H9 (cell line): ENCODE results near the gene DLD. TPM values are rescaled to one million over a fixed set of nuclear protein-coding genes. Genes with fewer than 3 reads are reported as not detected.
"Not testable (repeated sequence)": the region's sequence is repeated elsewhere in the genome, so short reads cannot be mapped to it uniquely, and the experiment has no call there.

ENCODE experiments used
- DNase-seq: peaks from one replicate; pipeline ENCODE4 v3.0.0-alpha.2; 2017
- H2AFZ ChIP-seq: one replicate; pipeline ENCODE4 v1.6.1; 2013; ENCODE audit warnings: mild to moderate bottlenecking, low read length, control low read depth, moderate library complexity
- H2AK5ac ChIP-seq: 2 replicates; pipeline ENCODE4 v1.6.1; 2013; ENCODE audit warnings: low read length, control low read depth, mixed read lengths; ENCODE audit not compliant: insufficient read length
- H2BK120ac ChIP-seq: one replicate; pipeline ENCODE4 v1.6.1; 2013; ENCODE audit warnings: low read depth, mild to moderate bottlenecking, low read length, control low read depth, inconsistent platforms; ENCODE audit not compliant: poor library complexity, severe bottlenecking
- H2BK12ac ChIP-seq: 2 replicates; pipeline ENCODE4 v1.6.1; 2013; ENCODE audit warnings: low read length, control low read depth, mixed read lengths, low read depth; ENCODE audit not compliant: insufficient read length
- H2BK15ac ChIP-seq: 2 replicates; pipeline ENCODE4 v1.6.1; 2013; ENCODE audit warnings: low read depth, low read length, control low read depth
- H2BK20ac ChIP-seq: one replicate; pipeline ENCODE4 v1.6.1; 2013; ENCODE audit warnings: low read depth, mild to moderate bottlenecking, low read length, control low read depth, inconsistent platforms; ENCODE audit not compliant: poor library complexity, severe bottlenecking
- H2BK5ac ChIP-seq: 2 replicates; pipeline ENCODE4 v1.6.1; 2013; ENCODE audit warnings: low read length, control low read depth, mixed read lengths; ENCODE audit not compliant: insufficient read length
- H3K14ac ChIP-seq: 2 replicates; pipeline ENCODE4 v1.6.1; 2013; ENCODE audit warnings: low read length, control low read depth; ENCODE audit not compliant: insufficient read depth
- H3K18ac ChIP-seq: 2 replicates; pipeline ENCODE4 v1.6.1; 2013; ENCODE audit warnings: low read depth, mild to moderate bottlenecking, mixed read lengths, low read length, control low read depth; ENCODE audit not compliant: insufficient read length
- H3K23ac ChIP-seq: 2 replicates; pipeline ENCODE4 v1.6.1; 2013; ENCODE audit warnings: low read length, control low read depth, mixed read lengths, low read depth; ENCODE audit not compliant: insufficient read length
- H3K23me2 ChIP-seq: 2 replicates; pipeline ENCODE4 v1.6.1; 2013; ENCODE audit warnings: low read depth, mild to moderate bottlenecking, mixed read lengths, low read length, control low read depth; ENCODE audit not compliant: insufficient read length, poor library complexity, severe bottlenecking
- H3K27ac ChIP-seq: 2 replicates; pipeline ENCODE4 v1.5.1; 2013; ENCODE audit warnings: low read length, control low read depth, mixed read lengths, low read depth; ENCODE audit not compliant: insufficient read length
- H3K27me3 ChIP-seq: 2 replicates; pipeline ENCODE4 v1.6.1; 2013; ENCODE audit warnings: low read length, control low read depth, inconsistent platforms; ENCODE audit not compliant: insufficient read depth
- H3K4ac ChIP-seq: 2 replicates; pipeline ENCODE4 v1.6.1; 2013; ENCODE audit warnings: low read depth, mild to moderate bottlenecking, control low read depth, inconsistent platforms, low read length, moderate library complexity
- H3K4me1 ChIP-seq: 2 replicates; pipeline ENCODE4 v1.6.1; 2013; ENCODE audit warnings: low read length, control low read depth, inconsistent platforms; ENCODE audit not compliant: insufficient read depth
- H3K4me2 ChIP-seq: 2 replicates; pipeline ENCODE4 v1.6.1; 2013; ENCODE audit warnings: low read length, control low read depth, mixed read lengths; ENCODE audit not compliant: insufficient read length, insufficient read depth
- H3K56ac ChIP-seq: 2 replicates; pipeline ENCODE4 v1.6.1; 2013; ENCODE audit warnings: low read depth, mild to moderate bottlenecking, mixed read lengths, low read length, control low read depth; ENCODE audit not compliant: insufficient read length
- H3K79me1 ChIP-seq: 2 replicates; pipeline ENCODE4 v1.6.1; 2013; ENCODE audit warnings: low read depth, mild to moderate bottlenecking, moderate library complexity, low read length, control low read depth, inconsistent platforms; ENCODE audit not compliant: insufficient read depth, poor library complexity, severe bottlenecking
- H3K79me2 ChIP-seq: 2 replicates; pipeline ENCODE4 v1.6.1; 2013; ENCODE audit warnings: low read length, control low read depth, inconsistent platforms; ENCODE audit not compliant: insufficient read depth
- H3K9ac ChIP-seq: 2 replicates; pipeline ENCODE4 v1.6.1; 2013; ENCODE audit warnings: low read length, control low read depth, mixed read lengths; ENCODE audit not compliant: insufficient read length; ENCODE audit errors: extremely low read depth
- H3K9me3 ChIP-seq: one replicate; pipeline ENCODE4 v1.6.1; 2013; ENCODE audit warnings: low read depth, low read length, inconsistent platforms; ENCODE audit not compliant: control insufficient read depth
- H3T11ph ChIP-seq: one replicate; pipeline ENCODE4 v1.6.1; 2013; ENCODE audit warnings: mild to moderate bottlenecking, low read length, control low read depth, inconsistent platforms
- H4K20me1 ChIP-seq: one replicate; pipeline ENCODE4 v1.6.1; 2013; ENCODE audit not compliant: control insufficient read depth, insufficient read length, insufficient read depth
- H4K5ac ChIP-seq: 2 replicates; pipeline ENCODE4 v1.6.1; 2013; ENCODE audit warnings: low read depth, mild to moderate bottlenecking, mixed read lengths, low read length, control low read depth; ENCODE audit not compliant: insufficient read length
- H4K8ac ChIP-seq: replicated peaks from 2 replicates; pipeline ENCODE4 v1.6.1; 2013; ENCODE audit warnings: low read length, control low read depth, mixed read lengths, low read depth; ENCODE audit not compliant: insufficient read length
- H4K91ac ChIP-seq: 2 replicates; pipeline ENCODE4 v1.6.1; 2013; ENCODE audit warnings: low read depth, mild to moderate bottlenecking, moderate library complexity, mixed read lengths, low read length, control low read depth; ENCODE audit not compliant: insufficient read length
- H3K27ac Mint-ChIP-seq, 3 experiments: 2 replicates in 2 of 3; 3 replicates in 1 of 3; pipeline ENCODE4 v1.8.0; 2020 to 2021; ENCODE audit warnings: mixed read lengths in 3 of 3, mild to moderate bottlenecking in 1 of 3, moderate library complexity in 1 of 3
- H3K27me3 Mint-ChIP-seq: 2 replicates; pipeline ENCODE4 v1.8.0; 2021; ENCODE audit warnings: low read depth, mild to moderate bottlenecking, moderate library complexity, mixed read lengths
- H3K36me3 Mint-ChIP-seq, 3 experiments: 2 replicates in 2 of 3; 3 replicates in 1 of 3; pipeline ENCODE4 v1.8.0; 2020 to 2021; ENCODE audit warnings: low read depth in 3 of 3, mixed read lengths in 3 of 3; ENCODE audit not compliant: insufficient read depth in 1 of 3
- H3K4me1 Mint-ChIP-seq, 2 experiments: 2 replicates each; pipeline ENCODE4 v1.8.0; 2020; ENCODE audit warnings: mixed read lengths in 2 of 2
- H3K4me3 Mint-ChIP-seq, 2 experiments: 2 replicates in 1 of 2; 3 replicates in 1 of 2; pipeline ENCODE4 v1.8.0; 2020 to 2021; ENCODE audit warnings: mild to moderate bottlenecking in 2 of 2, mixed read lengths in 2 of 2, moderate library complexity in 1 of 2
- H3K9me3 Mint-ChIP-seq, 2 experiments: 2 replicates in 1 of 2; 3 replicates in 1 of 2; pipeline ENCODE4 v1.8.0; 2020; ENCODE audit warnings: mild to moderate bottlenecking in 2 of 2, mixed read lengths in 2 of 2, moderate library complexity in 1 of 2
- CTCF ChIP-seq: fragments of 200-600 bp; sonication (generic); conservative IDR thresholded peaks from 3 replicates; pipeline ENCODE4 v1.8.0; 2021; ENCODE audit warnings: antibody characterized with exemption, mild to moderate bottlenecking
- WGBS: extraction: QIAGEN DNeasy Blood & Tissue Kit; methylation state at CpG from one replicate; pipeline ENCODE4 v1.1.7; 2013; ENCODE audit warnings: missing lambda C conversion rate, low lambda C conversion rate, mixed read lengths; ENCODE audit not compliant: insufficient read length; ENCODE audit errors: extremely low coverage; 5-methylcytosine and 5-hydroxymethylcytosine counted together
- total RNA-seq: library from RNA; stranded (reverse); gene quantifications from 2 replicates; pipeline ENCODE4 v1.2.1, GENCODE V29; 2021

Gene DLD
- total RNA-seq, 1 experiment from 2014 or later, result 93.7 TPM

DNA sequence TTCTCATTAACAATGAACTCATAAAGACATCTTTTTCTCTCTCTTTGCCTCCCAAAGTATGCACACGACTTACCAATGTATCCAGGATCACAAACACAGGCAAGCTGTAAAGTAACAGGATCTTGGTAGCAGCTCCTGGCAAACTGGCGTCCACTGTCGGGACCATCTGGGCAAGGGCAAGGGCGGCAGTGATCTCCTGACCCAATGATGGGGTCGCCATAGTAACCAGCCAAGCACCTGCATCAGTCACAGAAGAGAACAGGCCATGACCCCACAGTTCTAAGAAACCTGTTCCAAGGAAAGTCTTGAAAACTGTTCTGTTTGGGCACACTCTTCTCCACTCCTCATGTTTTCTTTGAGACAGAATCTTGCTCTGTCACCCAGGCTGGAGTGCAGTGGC, 64.4 kb downstream of the DLD start:
- no peaks in the 10 kb centered on the region for H3K27me3 Mint-ChIP-seq
- H3K36me3 Mint-ChIP-seq, result peaks cover 31 to 79% (median 66%) of the 10 kb centered on the region in 3 experiments
- Histone ChIP-seq H2BK15ac (no peak overlapping the region), H3K79me2 (no peaks in the 10 kb centered on the region), H2BK12ac (no peak overlapping the region), H4K91ac (no peak overlapping the region), H3T11ph (no peak overlapping the region), H3K23ac (no peak overlapping the region), H2AFZ (no peak overlapping the region), H3K27me3 (no peaks in the 10 kb centered on the region; the same call in 1 of the 2 replicates), H3K4ac (no peak overlapping the region), H3K4me2 (no peak overlapping the region), H3K9me3 (no peaks in the 10 kb centered on the region), H3K18ac (no peak overlapping the region), H2BK5ac (no peak overlapping the region), H4K8ac (no peak overlapping the region), H3K27ac (no peak overlapping the region), H3K56ac (no peak overlapping the region), H3K23me2 (no peaks in the 10 kb centered on the region), H2AK5ac (no peak overlapping the region), H2BK20ac (no peak overlapping the region), H3K14ac (no peak overlapping the region), H2BK120ac (no peak overlapping the region), H3K4me1 (peaks cover 30% of the 10 kb centered on the region), H4K20me1 (no peaks in the 10 kb centered on the region), H4K5ac (no peak overlapping the region), H3K79me1 (no peaks in the 10 kb centered on the region), H3K9ac (no peak overlapping the region)
- H3K4me1 Mint-ChIP-seq, result peaks cover 50 to 59% of the 10 kb centered on the region in 2 experiments
- peak overlapping the region in 1 of 3 experiments; percentile 60; a peak in 1 of 7 replicates for H3K27ac Mint-ChIP-seq
- H3K4me3 Mint-ChIP-seq, result no peak overlapping the region
- DNase-seq, result no peak
- no peaks in the 10 kb centered on the region for H3K9me3 Mint-ChIP-seq
- no CpG with 5 or more reads among the region's 5 CpGs for WGBS
- no peak for TF ChIP-seq CTCF

DNA sequence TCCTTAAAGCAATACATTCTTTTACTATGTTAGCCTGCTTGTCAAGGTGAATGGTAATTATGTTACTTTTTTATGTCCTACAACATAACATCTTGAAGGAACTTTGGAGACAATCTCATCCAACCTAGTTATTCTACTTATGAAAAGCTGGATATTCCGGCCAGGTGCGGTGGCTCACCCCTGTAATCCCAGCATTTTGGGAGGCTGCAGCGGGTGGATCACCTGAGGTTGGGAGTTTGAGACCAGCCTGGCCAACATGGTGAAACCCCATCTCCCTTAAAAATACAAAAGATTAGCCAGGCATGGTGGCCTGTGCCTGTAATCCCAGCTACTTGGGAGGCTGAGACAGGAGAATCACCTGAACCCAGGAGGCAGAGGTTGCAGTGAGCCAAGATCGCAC, 66.0 kb downstream of the DLD start:
- not testable (repeated sequence) for H3K4ac ChIP-seq, H2AFZ ChIP-seq, H4K5ac ChIP-seq, H3K79me1 ChIP-seq, H3K4me3 Mint-ChIP-seq, H3K14ac ChIP-seq, H3K27me3 ChIP-seq, H3K27me3 Mint-ChIP-seq, H4K8ac ChIP-seq, H2BK20ac ChIP-seq, H3K4me2 ChIP-seq, H3K23me2 ChIP-seq, H3K9me3 Mint-ChIP-seq, H3K79me2 ChIP-seq, H3K27ac Mint-ChIP-seq, H4K20me1 ChIP-seq, DNase-seq, H2BK15ac ChIP-seq, H3K23ac ChIP-seq, H3K9me3 ChIP-seq, H3K9ac ChIP-seq, H2BK5ac ChIP-seq, H2BK12ac ChIP-seq, H3K27ac ChIP-seq, H3K18ac ChIP-seq, H2AK5ac ChIP-seq, H4K91ac ChIP-seq, H3K56ac ChIP-seq, H3T11ph ChIP-seq, H2BK120ac ChIP-seq
- H3K4me1 ChIP-seq, result peaks cover 21% of the 10 kb centered on the region
- no CpG with 5 or more reads among the region's 4 CpGs for WGBS
- H3K4me1 Mint-ChIP-seq, result peaks cover 39 to 47% of the 10 kb centered on the region in 2 experiments
- H3K36me3 Mint-ChIP-seq, result peaks cover 35 to 79% (median 64%) of the 10 kb centered on the region in 3 experiments
